ENCODE results near the gene ATP8A2. TPM values are rescaled to one million over a fixed set of nuclear protein-coding genes. Genes with fewer than 3 reads are reported as not detected.

Gene ATP8A2
- total RNA-seq, 2 donors from 2014 or later = 0.23 to 6.1 TPM

GRCh38 chr13:25885418-25885817 lies 513.6 kb downstream of the ATP8A2 start:
- Histone ChIP-seq H3K36me3 (no peaks in the 10 kb centered on the region), H3K27ac (no peak overlapping the region), H3K4me3 (no peak overlapping the region), H3K4me1 (replicated peaks) (no peaks in the 10 kb centered on the region), H3K27me3 (replicated peaks; ENCODE audit: insufficient read depth) (no peaks in the 10 kb centered on the region), H3K9me3 (no peaks in the 10 kb centered on the region)
- intact Hi-C loops (cut with DNase I) = no loop called here
- TF ChIP-seq POLR2AphosphoS5 (IDR thresholded peaks at IDR 0.05) (no peak), POLR2A (IDR thresholded peaks at IDR 0.05) (no peak), CTCF (IDR thresholded peaks at IDR 0.05) (no peak)
- 89% methylated on average over 4 of the region's 4 CpGs for WGBS
- DNase-seq (ENCODE audit: low spot score) = no peak

- 87% methylated on average over 14 of the region's 14 CpGs for WGBS
- Histone ChIP-seq H3K9me3 (no peaks in the 10 kb centered on the region), H3K27me3 (replicated peaks; ENCODE audit: insufficient read depth) (no peaks in the 10 kb centered on the region), H3K4me1 (replicated peaks) (no peaks in the 10 kb centered on the region), H3K27ac (no peak overlapping the region), H3K36me3 (no peaks in the 10 kb centered on the region), H3K4me3 (no peak overlapping the region)
- no peak for TF ChIP-seq CTCF (IDR thresholded peaks at IDR 0.05)
- no peak for TF ChIP-seq POLR2AphosphoS5 (IDR thresholded peaks at IDR 0.05)
- no peak for TF ChIP-seq POLR2A (IDR thresholded peaks at IDR 0.05)
- DNase-seq (ENCODE audit: low spot score) = no peak
- intact Hi-C loops (cut with DNase I) = no loop called here
These were observed 514.9 kb downstream of the ATP8A2 start for GRCh38 chr13:25886438-25887214.

- no peak for TF ChIP-seq CTCF (IDR thresholded peaks at IDR 0.05)
- TF ChIP-seq POLR2AphosphoS5 (IDR thresholded peaks at IDR 0.05) = no peak
- no peak for TF ChIP-seq POLR2A (IDR thresholded peaks at IDR 0.05)
- no peaks in the 10 kb centered on the region for H3K4me1 ChIP-seq (replicated peaks)
- DNase-seq (ENCODE audit: low spot score) = no peak
- H3K27me3 ChIP-seq (replicated peaks; ENCODE audit: insufficient read depth) = no peaks in the 10 kb centered on the region
- H3K27ac ChIP-seq = no peak overlapping the region
- no peaks in the 10 kb centered on the region for H3K9me3 ChIP-seq
- no peaks in the 10 kb centered on the region for H3K36me3 ChIP-seq
- intact Hi-C loops (cut with DNase I) = no loop called here
- WGBS = 87% methylated on average over 8 of the region's 8 CpGs
- no peak overlapping the region for H3K4me3 ChIP-seq
These were observed 516.3 kb downstream of the ATP8A2 start for GRCh38 chr13:25887962-25888655.

GRCh38 chr13:25890671-25891212 lies 519.0 kb downstream of the ATP8A2 start:
- no peak for DNase-seq (ENCODE audit: low spot score)
- 33% methylated on average over 4 of the region's 4 CpGs for WGBS
- H3K4me3 ChIP-seq = no peak overlapping the region
- no peak overlapping the region for H3K27ac ChIP-seq
- H3K27me3 ChIP-seq (replicated peaks; ENCODE audit: insufficient read depth) = no peaks in the 10 kb centered on the region
- intact Hi-C loops (cut with DNase I) = no loop called here
- TF ChIP-seq CTCF (IDR thresholded peaks at IDR 0.05) = no peak
- TF ChIP-seq POLR2AphosphoS5 (IDR thresholded peaks at IDR 0.05) = no peak
- TF ChIP-seq POLR2A (IDR thresholded peaks at IDR 0.05) = no peak
- no peaks in the 10 kb centered on the region for H3K9me3 ChIP-seq
- H3K36me3 ChIP-seq = no peaks in the 10 kb centered on the region
- H3K4me1 ChIP-seq (replicated peaks) = no peaks in the 10 kb centered on the region
